Endothelial cell of umbilical vein (primary cell): ENCODE measurements around the gene ADAM22. TPM values are rescaled to one million over a fixed set of nuclear protein-coding genes. Genes with fewer than 3 reads are reported as not detected.

ENCODE experiments used
- BruUV-seq: library from RNA; stranded (reverse); fragments of 400-500 nt; replicated peaks from 2 replicates; lab custom pipeline; 2021; lab: Mats Ljungman, UMichigan
- CTCF ChIA-PET: fragments of 300-600, 350-600 bp; sonication (Branson Sonifier 250); formaldehyde crosslinking; loops from one replicate; lab custom pipeline; 2021; ENCODE audit warnings: antibody characterized with exemption, inconsistent platforms; lab: Charles Lee
- POLR2A ChIA-PET: fragments of 300-600, 350-600 bp; sonication (Branson Sonifier 250); formaldehyde crosslinking; loops from one replicate; lab custom pipeline; 2021; ENCODE audit warnings: antibody characterized with exemption, inconsistent platforms; lab: Charles Lee
- DNase-seq: peaks from one replicate; pipeline ENCODE4 v3.0.0-alpha.2; 2011; ENCODE audit warnings: low read depth, low spot score
- FAIRE-seq: peaks from 2 replicates; lab custom pipeline; 2011; peaks lifted over from hg19 to GRCh38; lab: Jason Lieb, UNC
- H2AFZ ChIP-seq: 2 replicates; pipeline ENCODE4 v1.6.0; 2012; ENCODE audit warnings: low read depth, low read length, control low read depth, inconsistent platforms
- H3K27ac ChIP-seq: 2 replicates; pipeline ENCODE4 v1.5.1; 2011; ENCODE audit warnings: low read depth, mild to moderate bottlenecking, control low read depth, low read length, moderate library complexity; ENCODE audit not compliant: insufficient read depth
- H3K27me3 ChIP-seq, 2 experiments: 2 replicates each; pipeline versions ENCODE4 v1.6.0 to v1.6.1; 2011; ENCODE audit warnings: low read length in 2 of 2, mixed read lengths in 1 of 2; ENCODE audit not compliant: control insufficient read depth in 2 of 2, insufficient read depth in 2 of 2
- H3K36me3 ChIP-seq, 2 experiments: 2 replicates in 1 of 2; 3 replicates in 1 of 2; pipeline ENCODE4 v1.5.1; 2011; ENCODE audit warnings: low read length in 2 of 2, mild to moderate bottlenecking in 1 of 2, moderate library complexity in 1 of 2; ENCODE audit not compliant: control insufficient read depth in 2 of 2, insufficient read depth in 2 of 2; ENCODE audit errors: extremely low read depth in 1 of 2
- H3K4me1 ChIP-seq: 3 replicates; pipeline ENCODE4 v1.5.1; 2011; ENCODE audit warnings: mild to moderate bottlenecking, low read length; ENCODE audit not compliant: control insufficient read depth, insufficient read depth; ENCODE audit errors: extremely low read depth
- H3K4me2 ChIP-seq: 2 replicates; pipeline ENCODE4 v1.6.1; 2011; ENCODE audit warnings: low read length, control low read depth, mixed read lengths; ENCODE audit not compliant: insufficient read depth
- H3K4me3 ChIP-seq, 3 experiments: fragments of 200-600 bp in 1 of 3; sonication (generic), shearing (Covaris generic) in 1 of 3; replicated peaks in 1 of 3; 2 replicates each; pipeline ENCODE4 v1.5.1; 2011 to 2016; ENCODE audit warnings: control low read depth in 3 of 3, low read length in 3 of 3, mild to moderate bottlenecking in 2 of 3, inconsistent platforms in 1 of 3, low read depth in 1 of 3, moderate library complexity in 1 of 3; ENCODE audit not compliant: insufficient read depth in 1 of 3
- H3K79me2 ChIP-seq: 2 replicates; pipeline ENCODE4 v1.6.0; 2012; ENCODE audit warnings: low read length, inconsistent platforms; ENCODE audit not compliant: control insufficient read depth, insufficient read depth
- H3K9ac ChIP-seq: replicated peaks from 2 replicates; pipeline ENCODE3; 2011; ENCODE audit warnings: low read length, control low read depth; ENCODE audit not compliant: insufficient read depth; ENCODE audit errors: extremely low read depth
- H3K9me1 ChIP-seq: replicated peaks from 3 replicates; pipeline ENCODE4 v1.6.0; 2011; ENCODE audit warnings: mild to moderate bottlenecking, low read length; ENCODE audit not compliant: control insufficient read depth, insufficient read depth; ENCODE audit errors: extremely low read depth
- H3K9me3 ChIP-seq: replicated peaks from 2 replicates; pipeline ENCODE4 v1.5.1; 2012; ENCODE audit warnings: low read length, inconsistent platforms; ENCODE audit not compliant: control insufficient read depth, insufficient read depth
- H4K20me1 ChIP-seq: replicated peaks from 2 replicates; pipeline ENCODE3; 2011; ENCODE audit warnings: mild to moderate bottlenecking, low read length; ENCODE audit not compliant: control insufficient read depth, insufficient read depth; ENCODE audit errors: extremely low read depth
- CTCF ChIP-seq, 2 donors: IDR thresholded peaks; 1 replicate in 1 of 2; 2 replicates in 1 of 2; pipeline ENCODE4 v1.5.1; 2011; ENCODE audit warnings: low read length in 2 of 2, mild to moderate bottlenecking in 2 of 2, moderate library complexity in 2 of 2, control low read depth in 1 of 2, inconsistent platforms in 1 of 2, low read depth in 1 of 2; ENCODE audit not compliant: insufficient read depth in 1 of 2; ENCODE audit errors: extremely low read depth in 1 of 2
- EZH2 ChIP-seq: IDR thresholded peaks from 2 replicates; pipeline ENCODE4 v1.6.1; 2012; ENCODE audit warnings: borderline replicate concordance, low read depth, mild to moderate bottlenecking, moderate library complexity, low read length, inconsistent platforms; ENCODE audit not compliant: severe bottlenecking
- FOS ChIP-seq: IDR thresholded peaks from 2 replicates; pipeline ENCODE4 v1.6.1; 2011; ENCODE audit warnings: mild to moderate bottlenecking, low read length, moderate library complexity, borderline replicate concordance; ENCODE audit not compliant: insufficient read depth
- GATA2 ChIP-seq: IDR thresholded peaks from 2 replicates; pipeline ENCODE4 v1.7.0; 2011; ENCODE audit warnings: low read depth, mild to moderate bottlenecking, moderate library complexity, mixed read lengths, low read length; ENCODE audit not compliant: insufficient read length, insufficient read depth
- JUN ChIP-seq: IDR thresholded peaks from 2 replicates; pipeline ENCODE4 v1.6.1; 2011; ENCODE audit warnings: borderline replicate concordance, low read depth; ENCODE audit not compliant: insufficient read length, insufficient read depth
- MAX ChIP-seq: IDR thresholded peaks from 2 replicates; pipeline ENCODE4 v1.6.1; 2011; ENCODE audit not compliant: insufficient read depth, insufficient read length
- MYC ChIP-seq: IDR thresholded peaks from one replicate; pipeline ENCODE4 v1.6.1; 2011; ENCODE audit warnings: mild to moderate bottlenecking, low read depth, low read length
- POLR2AphosphoS5 ChIP-seq: IDR thresholded peaks from 2 replicates; pipeline ENCODE4 v1.6.1; 2012; ENCODE audit warnings: low read depth, mild to moderate bottlenecking, control low read depth, low read length, moderate library complexity; ENCODE audit not compliant: insufficient read depth
- dilution Hi-C: fragments of 300-500 bp; cut with MboI; formaldehyde crosslinking; loops from one replicate; pipeline ENCODE4 v1.15.0; 2019; ENCODE audit warnings: low sequenced_read_pairs; ENCODE audit not compliant: extremely low pct_ligation_motif_present
- intact Hi-C: fragments of 100-400 bp; cut with micrococcal nuclease; formaldehyde crosslinking; loops from one replicate; pipeline ENCODE4 v1.10.0; 2022
- polyA plus RNA-seq, 4 experiments: library from polyadenylated mRNA; depleted of rRNA in 3 of 4; stranded (reverse) in 3 of 4; unstranded in 1 of 4; fragments of >200 nt; gene quantifications; 2 replicates each; pipeline versions ENCODE4 v1.2.1 to v1.2.3, GENCODE V29; 2011 to 2012; ENCODE audit warnings: missing spikeins in 1 of 4
- total RNA-seq: library from RNA; stranded (reverse); gene quantifications from 2 replicates; pipeline ENCODE4 v1.2.3, GENCODE V29; 2021

ADAM22 gene
- total and polyA plus RNA-seq, 2 donors (not counting 3 experiments of a cell fraction or from before 2014, with no cell fraction given) = 0.33 to 0.53 TPM

DNA sequence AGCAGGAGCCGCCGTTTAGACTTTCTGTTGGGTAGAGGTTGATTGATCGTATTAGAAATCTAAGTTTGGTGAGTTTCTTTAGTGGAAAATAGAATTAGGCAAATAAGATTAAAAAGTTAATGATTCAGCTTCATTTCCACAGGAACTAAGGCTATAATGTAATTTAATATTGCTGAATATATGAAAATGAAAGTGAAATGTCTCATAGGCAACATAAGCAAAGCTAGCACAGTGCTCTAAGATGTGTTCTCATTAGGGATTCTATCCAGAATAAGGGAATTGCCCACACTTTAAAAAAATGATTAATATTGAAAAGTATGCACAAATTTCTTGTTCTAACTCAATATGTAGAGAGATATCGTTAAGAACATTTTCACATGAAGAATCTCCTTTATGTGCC, 238.8 kb downstream of the ADAM22 start:
- intact Hi-C loops (no loop called here), dilution Hi-C loops (no loop called here)
- ChIA-PET POLR2A (no interaction called here), CTCF (no interaction called here)
- Histone ChIP-seq H3K79me2 (no peaks in the 10 kb centered on the region), H3K9me1 (no peaks in the 10 kb centered on the region), H4K20me1 (no peaks in the 10 kb centered on the region), H3K9ac (no peak overlapping the region), H3K36me3 (no peaks in the 10 kb centered on the region), H3K4me2 (no peak overlapping the region), H3K27ac (no peak overlapping the region), H3K9me3 (no peaks in the 10 kb centered on the region), H3K27me3 (no peaks in the 10 kb centered on the region), H3K4me3 (no peak overlapping the region), H2AFZ (no peak overlapping the region), H3K4me1 (no peaks in the 10 kb centered on the region)
- BruUV-seq = no TSS peak
- no peak for DNase-seq
- FAIRE-seq = no peak
- TF ChIP-seq FOS (no peak), EZH2 (no peak), JUN (no peak), POLR2AphosphoS5 (no peak), GATA2 (no peak)

DNA sequence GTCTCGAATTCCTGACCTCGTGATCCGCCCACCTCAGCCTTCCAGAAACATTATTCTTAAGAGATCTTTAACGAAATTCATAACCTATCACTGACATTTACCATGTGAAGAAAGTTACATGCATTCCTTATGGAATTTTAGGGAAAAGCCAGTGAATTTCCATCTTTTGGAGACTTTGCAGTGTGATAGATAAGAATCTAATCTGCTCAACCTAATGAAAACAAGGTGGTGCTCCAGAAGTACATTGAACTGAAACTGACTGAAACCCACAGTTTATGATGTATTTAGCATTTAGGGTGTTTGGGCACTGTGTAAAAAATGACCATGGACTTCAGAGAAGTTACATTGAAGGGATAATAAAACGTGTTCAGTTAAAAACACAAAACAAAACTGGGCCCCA, 242.1 kb downstream of the ADAM22 start:
- DNase-seq (no peak), FAIRE-seq (no peak)
- ChIA-PET CTCF (interaction anchor here (1.0 kb wide), 1 partner anchor 8 kb away, joined by 3 read pairs; no protein-coding TSS in a partner anchor), POLR2A (no interaction called here)
- H3K4me2 ChIP-seq = no peak overlapping the region
- H4K20me1 ChIP-seq = no peaks in the 10 kb centered on the region
- no peak overlapping the region for H3K27ac ChIP-seq
- H3K4me1 ChIP-seq = no peaks in the 10 kb centered on the region
- no peaks in the 10 kb centered on the region for H3K9me1 ChIP-seq
- no peaks in the 10 kb centered on the region for H3K79me2 ChIP-seq
- dilution Hi-C loops (no loop called here), intact Hi-C loops (no loop called here)
- H3K4me3 ChIP-seq = no peak overlapping the region
- no peak for TF ChIP-seq CTCF (IDR thresholded peaks at IDR 0.05; ENCODE audit: extremely low read depth in 1 of 2, insufficient read depth in 1 of 2, low read depth in 1 of 2, low read length in 2 of 2)
- TF ChIP-seq GATA2 = no peak
- no peak for TF ChIP-seq MAX
- TF ChIP-seq FOS = no peak
- TF ChIP-seq MYC = no peak
- H2AFZ ChIP-seq = no peak overlapping the region
- no peaks in the 10 kb centered on the region for H3K36me3 ChIP-seq
- no peaks in the 10 kb centered on the region for H3K27me3 ChIP-seq
- no peaks in the 10 kb centered on the region for H3K9me3 ChIP-seq
- BruUV-seq = no TSS peak
- H3K9ac ChIP-seq = no peak overlapping the region
